GM18868 (cell line): Measurements from ENCODE around the gene ARHGAP21.
A peak's percentile ranks its signal among the peaks of the same experiment; 100 is the strongest.
"Not testable (repeated sequence)": the region's sequence is repeated elsewhere in the genome, so short reads cannot be mapped to it uniquely, and the experiment has no call there.

Source experiments
- ATAC-seq: cut with Tn5 transposase; IDR thresholded peaks from one replicate; pipeline ENCODE4 v1.9.1; 2021; ENCODE audit warnings: mild to moderate bottlenecking, moderate library complexity; ENCODE audit not compliant: unreplicated experiment

ARHGAP21 gene

DNA sequence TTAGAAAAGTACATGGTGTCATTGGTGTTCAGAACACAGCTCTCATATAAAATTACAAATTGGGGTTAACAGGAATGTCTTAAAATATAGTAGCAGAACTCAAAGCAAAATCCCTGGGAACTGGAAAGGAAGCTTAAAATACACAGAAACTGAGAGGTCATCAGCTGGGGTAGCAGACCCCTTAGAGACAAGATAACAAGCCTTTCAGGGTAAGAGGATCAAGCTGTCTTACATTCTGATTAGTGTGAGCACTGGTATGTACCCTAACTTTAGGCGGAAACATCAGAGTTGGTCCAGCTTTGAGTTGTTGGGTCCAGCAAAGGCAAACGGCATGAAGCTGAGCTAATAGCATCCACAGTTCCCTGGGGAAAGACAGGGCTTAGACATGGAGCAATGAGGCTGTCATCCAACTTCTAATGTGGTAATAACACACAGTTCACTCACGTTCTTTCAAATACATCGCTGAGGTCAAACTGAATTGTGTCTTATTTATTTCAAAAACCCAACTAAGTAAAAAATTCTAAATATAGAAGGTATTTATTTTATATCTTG, 32.6 kb downstream of the ARHGAP21 start:
- ATAC-seq, result no peak

DNA sequence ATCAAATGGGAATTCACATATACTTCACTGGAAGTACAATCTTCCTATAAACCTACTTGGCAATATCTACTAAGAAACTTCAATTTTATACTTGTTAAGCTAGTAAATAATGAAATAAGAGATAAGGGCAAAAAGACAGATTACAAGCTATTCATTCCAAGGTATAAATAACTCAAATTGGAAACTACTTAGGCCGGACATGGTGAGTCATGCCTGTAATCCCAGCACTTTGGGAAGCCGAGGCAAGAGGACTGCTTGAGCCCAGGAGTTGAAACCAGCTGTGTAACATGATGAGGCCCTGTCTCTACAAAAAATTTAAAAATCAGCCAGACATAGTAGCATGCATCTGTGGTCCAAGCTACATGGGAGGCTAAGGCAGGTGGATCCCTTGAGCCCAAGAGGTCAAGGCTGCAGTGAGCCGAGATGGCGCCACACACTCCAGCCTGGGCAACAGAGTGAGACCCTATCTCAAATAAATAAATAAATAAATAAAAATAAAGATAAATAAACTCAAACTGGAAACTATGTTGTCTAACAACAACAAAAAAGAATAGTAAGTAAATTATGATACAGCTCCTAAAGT, 37.6 kb downstream of the ARHGAP21 start:
- no peak for ATAC-seq

- ATAC-seq, result no peak
Measured at GRCh38 chr10:24683554-24683953, 40.1 kb downstream of the ARHGAP21 start.

- ATAC-seq, result no peak
Measured at GRCh38 chr10:24681572-24682088, 42.1 kb downstream of the ARHGAP21 start.

GRCh38 chr10:24680647-24681524, 42.8 kb downstream of the ARHGAP21 start:
- no peak for ATAC-seq

DNA sequence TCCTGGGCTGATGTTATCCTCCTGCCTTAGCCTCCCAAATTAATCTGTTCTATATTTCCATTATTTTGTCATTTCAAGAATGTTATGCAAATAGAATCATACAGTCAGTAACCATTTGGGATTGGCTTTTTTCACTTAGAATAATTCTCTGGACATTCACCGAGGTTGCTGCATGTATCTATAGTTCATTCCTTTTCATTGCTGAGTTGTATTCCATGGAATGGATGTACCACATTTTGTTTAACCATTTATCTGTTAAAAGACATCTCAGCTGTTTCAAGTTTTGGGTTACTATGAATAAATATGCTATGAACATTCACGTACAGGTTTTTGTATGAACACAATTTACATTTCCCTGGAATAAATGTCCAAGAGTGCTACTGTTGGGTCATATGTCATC, 44.9 kb downstream of the ARHGAP21 start:
- no peak for ATAC-seq

DNA sequence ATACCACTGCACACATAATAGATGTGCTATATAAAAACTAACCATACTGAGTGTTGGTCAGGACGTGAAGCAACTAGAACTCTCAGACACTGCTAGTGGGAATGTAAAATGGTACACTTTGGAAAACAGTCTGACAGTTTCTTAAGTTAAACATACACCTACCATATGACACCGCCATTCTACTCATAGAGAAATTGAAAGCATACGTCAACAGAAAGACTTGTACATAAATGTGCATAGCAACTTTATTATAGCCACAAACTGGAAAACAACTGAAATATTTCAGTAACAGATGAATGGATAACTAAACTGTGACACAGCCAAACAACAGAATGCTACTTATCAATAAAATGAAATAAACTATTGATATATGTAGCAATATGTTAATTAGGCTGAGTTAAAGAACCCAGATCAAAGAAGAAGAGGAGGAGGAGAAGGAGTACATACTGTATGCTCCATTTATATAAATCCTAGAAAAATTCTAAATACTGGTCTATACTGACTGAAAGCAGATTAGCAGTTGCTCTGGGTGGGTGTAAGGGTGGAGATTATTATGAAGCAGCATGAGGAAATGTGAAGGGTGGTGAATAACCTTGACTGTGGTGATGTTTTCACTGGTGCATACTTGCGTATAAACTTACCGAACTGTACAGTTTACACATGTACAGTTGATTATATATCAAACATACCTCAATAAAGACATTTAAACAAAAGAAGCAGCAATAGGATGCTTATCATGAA, 48.6 kb downstream of the ARHGAP21 start:
- ATAC-seq, result no peak

- ATAC-seq, result no peak
Measured at GRCh38 chr10:24670964-24671670, 52.6 kb downstream of the ARHGAP21 start.

- ATAC-seq, result no peak
Measured at GRCh38 chr10:24669285-24669852, 54.3 kb downstream of the ARHGAP21 start.

- ATAC-seq, result no peak
Measured at GRCh38 chr10:24668247-24668646, 55.4 kb downstream of the ARHGAP21 start.

- ATAC-seq, result no peak
Measured at GRCh38 chr10:24664991-24665390, 58.7 kb downstream of the ARHGAP21 start.

- ATAC-seq, result no peak
Measured at GRCh38 chr10:24661376-24661775, 62.3 kb downstream of the ARHGAP21 start.

DNA sequence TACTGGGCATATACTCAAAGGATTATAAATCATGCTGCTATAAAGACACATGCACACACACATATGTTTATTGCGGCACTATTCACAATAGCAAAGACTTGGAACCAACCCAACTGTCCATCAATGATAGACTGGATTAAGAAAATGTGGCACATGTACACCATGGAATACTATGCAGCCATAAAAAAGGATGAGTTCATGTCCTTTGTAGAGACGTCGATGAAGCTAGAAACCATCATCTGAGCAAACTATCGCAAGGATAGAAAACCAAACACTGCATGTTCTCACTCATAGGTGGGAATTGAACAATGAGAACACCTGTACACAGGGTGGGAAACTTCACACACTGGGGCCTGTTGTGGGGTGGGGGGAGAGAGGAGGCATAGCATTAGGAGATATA, 65.4 kb downstream of the ARHGAP21 start:
- not testable (repeated sequence) for ATAC-seq

DNA sequence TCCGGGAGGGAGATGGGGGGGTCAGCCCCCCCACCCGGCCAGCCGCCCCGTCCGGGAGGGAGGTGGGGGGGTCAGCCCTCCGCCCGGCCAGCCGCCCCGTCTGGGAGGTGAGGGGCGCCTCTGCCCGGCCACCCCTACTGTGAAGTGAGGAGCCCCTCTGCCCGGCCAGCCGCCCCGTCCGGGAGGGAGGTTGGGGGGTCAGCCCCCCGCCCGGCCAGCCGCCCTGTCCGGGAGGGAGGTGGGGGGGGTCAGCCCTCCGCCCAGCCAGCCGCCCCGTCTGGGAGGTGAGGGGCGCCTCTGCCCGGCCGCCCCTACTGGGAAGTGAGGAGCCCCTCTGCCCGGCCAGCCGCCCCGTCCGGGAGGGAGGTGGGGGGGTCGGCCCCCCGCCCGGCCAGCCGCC, 67.4 kb downstream of the ARHGAP21 start:
- ATAC-seq, result not testable (repeated sequence)

GRCh38 chr10:24652381-24652957, 71.2 kb downstream of the ARHGAP21 start:
- ATAC-seq, result peak; percentile 89

DNA sequence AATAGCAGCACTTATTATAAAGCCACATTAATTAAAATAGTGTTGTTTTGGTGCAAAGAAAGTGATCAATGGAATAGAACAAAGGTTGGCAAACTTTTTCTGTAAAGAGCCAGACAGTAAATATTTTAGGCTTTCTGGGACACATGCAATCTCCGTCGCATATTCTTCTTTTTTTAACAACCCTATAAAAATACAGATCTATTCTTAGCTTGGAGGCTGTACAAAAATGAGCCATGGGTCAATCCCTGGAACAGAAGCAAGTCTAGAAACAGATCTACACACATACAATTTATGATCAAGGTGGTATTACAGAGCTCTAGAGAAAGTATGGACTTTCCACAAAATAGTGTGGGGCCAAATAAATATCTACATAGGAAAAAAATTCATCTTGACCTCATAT, 71.8 kb downstream of the ARHGAP21 start:
- ATAC-seq, result peak; percentile 18

DNA sequence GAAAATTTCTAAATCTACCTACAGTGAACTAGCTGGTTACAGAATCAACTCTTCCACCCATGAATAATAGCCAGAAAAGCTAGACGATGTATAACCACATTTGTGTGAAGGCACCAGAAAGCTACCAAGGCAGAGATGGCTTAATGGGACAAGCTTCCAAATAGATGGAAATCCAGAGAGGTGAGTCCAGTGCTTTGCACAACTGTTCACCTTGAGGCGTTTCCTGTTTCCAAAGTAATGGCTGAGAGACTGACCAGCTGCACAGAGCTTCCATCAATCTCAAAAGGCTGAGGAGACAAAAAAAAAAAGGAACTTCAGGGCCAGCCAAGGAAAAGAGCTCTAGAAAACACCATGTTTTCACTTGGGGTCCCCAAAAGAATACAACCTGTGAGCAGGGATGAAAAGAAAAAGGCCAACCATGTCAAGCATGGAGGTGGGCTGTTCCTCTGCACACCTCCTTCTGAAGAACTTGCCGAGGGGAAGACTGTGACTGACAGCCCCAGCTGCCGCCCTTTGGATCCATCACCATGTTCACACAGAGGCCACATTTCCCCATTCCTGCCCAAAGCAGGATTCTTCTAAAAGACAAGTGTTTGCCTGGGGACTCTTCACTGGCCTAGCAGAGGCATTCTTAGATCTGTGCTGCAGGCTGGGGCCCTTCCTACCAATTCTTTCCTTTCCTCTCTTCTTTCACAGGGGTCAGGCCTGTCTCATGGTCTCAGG, 72.9 kb downstream of the ARHGAP21 start:
- ATAC-seq, result no peak

DNA sequence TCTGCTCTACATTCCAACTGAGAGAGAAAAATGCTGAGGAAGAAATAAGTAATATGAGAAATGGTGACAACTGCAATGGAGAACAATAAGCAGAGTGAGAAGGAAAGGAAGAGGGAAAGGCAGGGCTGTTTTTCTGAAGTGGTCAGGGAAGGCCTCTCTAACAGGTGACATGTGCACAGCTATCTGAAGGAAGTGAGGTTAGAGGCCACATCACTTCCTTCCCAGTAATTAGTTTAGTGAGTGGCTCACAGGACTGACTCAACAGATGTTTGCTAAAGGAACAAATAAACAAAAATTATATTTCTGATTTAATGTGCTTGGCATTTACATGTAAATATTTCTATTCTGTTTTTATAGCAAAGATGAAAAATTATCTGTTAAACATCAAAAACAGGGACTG, 77.9 kb downstream of the ARHGAP21 start:
- ATAC-seq, result no peak

DNA sequence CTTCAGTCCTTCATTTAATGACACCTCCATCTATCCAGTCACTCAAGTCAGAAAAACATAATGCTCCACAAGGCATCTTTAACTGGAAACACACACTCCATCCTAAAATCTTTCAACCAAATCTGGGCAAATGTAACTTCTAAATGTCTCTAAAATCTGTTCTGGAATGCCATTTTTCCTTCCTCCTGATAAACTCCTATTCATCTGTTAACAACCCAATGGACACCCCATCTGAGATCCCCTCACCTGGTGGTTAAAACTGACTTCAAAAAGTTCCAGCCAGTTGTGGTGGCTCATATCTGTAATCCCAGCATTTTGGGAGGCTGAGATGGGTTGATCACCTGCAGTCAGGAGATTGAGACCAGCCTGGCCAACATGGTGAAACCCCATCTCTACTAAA, 78.7 kb downstream of the ARHGAP21 start:
- no peak for ATAC-seq
